Measurements from ENCODE around the gene DPPA5.

GRCh38 chr6:73340048-73340447 is 14.0 kb downstream of the DPPA5 start:
- TF ChIP-seq, protein P1, sequence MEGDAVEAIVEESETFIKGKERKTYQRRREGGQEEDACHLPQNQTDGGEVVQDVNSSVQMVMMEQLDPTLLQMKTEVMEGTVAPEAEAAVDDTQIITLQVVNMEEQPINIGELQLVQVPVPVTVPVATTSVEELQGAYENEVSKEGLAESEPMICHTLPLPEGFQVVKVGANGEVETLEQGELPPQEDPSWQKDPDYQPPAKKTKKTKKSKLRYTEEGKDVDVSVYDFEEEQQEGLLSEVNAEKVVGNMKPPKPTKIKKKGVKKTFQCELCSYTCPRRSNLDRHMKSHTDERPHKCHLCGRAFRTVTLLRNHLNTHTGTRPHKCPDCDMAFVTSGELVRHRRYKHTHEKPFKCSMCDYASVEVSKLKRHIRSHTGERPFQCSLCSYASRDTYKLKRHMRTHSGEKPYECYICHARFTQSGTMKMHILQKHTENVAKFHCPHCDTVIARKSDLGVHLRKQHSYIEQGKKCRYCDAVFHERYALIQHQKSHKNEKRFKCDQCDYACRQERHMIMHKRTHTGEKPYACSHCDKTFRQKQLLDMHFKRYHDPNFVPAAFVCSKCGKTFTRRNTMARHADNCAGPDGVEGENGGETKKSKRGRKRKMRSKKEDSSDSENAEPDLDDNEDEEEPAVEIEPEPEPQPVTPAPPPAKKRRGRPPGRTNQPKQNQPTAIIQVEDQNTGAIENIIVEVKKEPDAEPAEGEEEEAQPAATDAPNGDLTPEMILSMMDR (conservative IDR thresholded peaks at IDR 0.05; ENCODE audit: low read length), result no peak
- no peak for TF ChIP-seq EZH2phosphoT487 (IDR thresholded peaks at IDR 0.05; ENCODE audit: borderline replicate concordance)
